Raji (cell line): ENCODE data around the gene CCNH.
A peak's percentile ranks its signal among the peaks of the same experiment; 100 is the strongest.

Source experiments
- POLR2A ChIP-seq: IDR thresholded peaks from 2 replicates; pipeline ENCODE4 v1.6.1; 2011; ENCODE audit warnings: low read depth, low read length, control low read depth; ENCODE audit not compliant: insufficient read depth

The CCNH gene

GRCh38 chr5:87412630-87413342 lies at the start of gene CCNH:
Gene CCNH (minus strand): TSS chr5:87412930. CDS start chr5:87412794, 136 bp downstream.
- TF ChIP-seq POLR2A = peak; percentile 98

- TF ChIP-seq POLR2A = no peak
Observed at GRCh38 chr5:87457706-87458105, 45.0 kb upstream of the CCNH start.

- no peak for TF ChIP-seq POLR2A
Observed at GRCh38 chr5:87453801-87454200, 41.1 kb upstream of the CCNH start.

GRCh38 chr5:87452837-87453236 lies 40.1 kb upstream of the CCNH start:
- no peak for TF ChIP-seq POLR2A

GRCh38 chr5:87442419-87442818 lies 29.7 kb upstream of the CCNH start:
- TF ChIP-seq POLR2A = no peak

- no peak for TF ChIP-seq POLR2A
Observed at GRCh38 chr5:87438231-87438630, 25.5 kb upstream of the CCNH start.

GRCh38 chr5:87437724-87438123 lies 25.0 kb upstream of the CCNH start:
- no peak for TF ChIP-seq POLR2A

- no peak for TF ChIP-seq POLR2A
Observed at GRCh38 chr5:87435144-87435694, 22.5 kb upstream of the CCNH start.

GRCh38 chr5:87434461-87434860 lies 21.7 kb upstream of the CCNH start:
- no peak for TF ChIP-seq POLR2A

GRCh38 chr5:87433945-87434344 lies 21.2 kb upstream of the CCNH start:
- TF ChIP-seq POLR2A = no peak

GRCh38 chr5:87432460-87432859 lies 19.7 kb upstream of the CCNH start:
- TF ChIP-seq POLR2A = no peak

GRCh38 chr5:87430863-87431457 lies 18.2 kb upstream of the CCNH start:
- no peak for TF ChIP-seq POLR2A

GRCh38 chr5:87423755-87424154 lies 11.0 kb upstream of the CCNH start:
- no peak for TF ChIP-seq POLR2A

- TF ChIP-seq POLR2A = no peak
Observed at GRCh38 chr5:87421307-87421706, 8.6 kb upstream of the CCNH start.

- no peak for TF ChIP-seq POLR2A
Observed at GRCh38 chr5:87418506-87418905, 5.8 kb upstream of the CCNH start.

GRCh38 chr5:87413343-87413645 lies 564 bp upstream of the CCNH start:
- TF ChIP-seq POLR2A = no peak

GRCh38 chr5:87411973-87412629 lies 629 bp downstream of the CCNH start:
- TF ChIP-seq POLR2A = no peak

GRCh38 chr5:87411586-87411972 lies 1.2 kb downstream of the CCNH start:
- no peak for TF ChIP-seq POLR2A
